ENCODE results near the gene PPP1CA. TPM values are rescaled to one million over a fixed set of nuclear protein-coding genes. Genes with fewer than 3 reads are reported as not detected.

The PPP1CA gene
- polyA plus RNA-seq, 1 donor, result 112 TPM

GRCh38 chr11:67417425-67417824 lies 15.8 kb upstream of the PPP1CA start:
- H3K27ac ChIP-seq (ENCODE audit: low read length), result no peak overlapping the region
- peaks cover 18% of the 10 kb centered on the region for H3K4me1 ChIP-seq (ENCODE audit: control insufficient read depth, insufficient read depth, low read length)

DNA sequence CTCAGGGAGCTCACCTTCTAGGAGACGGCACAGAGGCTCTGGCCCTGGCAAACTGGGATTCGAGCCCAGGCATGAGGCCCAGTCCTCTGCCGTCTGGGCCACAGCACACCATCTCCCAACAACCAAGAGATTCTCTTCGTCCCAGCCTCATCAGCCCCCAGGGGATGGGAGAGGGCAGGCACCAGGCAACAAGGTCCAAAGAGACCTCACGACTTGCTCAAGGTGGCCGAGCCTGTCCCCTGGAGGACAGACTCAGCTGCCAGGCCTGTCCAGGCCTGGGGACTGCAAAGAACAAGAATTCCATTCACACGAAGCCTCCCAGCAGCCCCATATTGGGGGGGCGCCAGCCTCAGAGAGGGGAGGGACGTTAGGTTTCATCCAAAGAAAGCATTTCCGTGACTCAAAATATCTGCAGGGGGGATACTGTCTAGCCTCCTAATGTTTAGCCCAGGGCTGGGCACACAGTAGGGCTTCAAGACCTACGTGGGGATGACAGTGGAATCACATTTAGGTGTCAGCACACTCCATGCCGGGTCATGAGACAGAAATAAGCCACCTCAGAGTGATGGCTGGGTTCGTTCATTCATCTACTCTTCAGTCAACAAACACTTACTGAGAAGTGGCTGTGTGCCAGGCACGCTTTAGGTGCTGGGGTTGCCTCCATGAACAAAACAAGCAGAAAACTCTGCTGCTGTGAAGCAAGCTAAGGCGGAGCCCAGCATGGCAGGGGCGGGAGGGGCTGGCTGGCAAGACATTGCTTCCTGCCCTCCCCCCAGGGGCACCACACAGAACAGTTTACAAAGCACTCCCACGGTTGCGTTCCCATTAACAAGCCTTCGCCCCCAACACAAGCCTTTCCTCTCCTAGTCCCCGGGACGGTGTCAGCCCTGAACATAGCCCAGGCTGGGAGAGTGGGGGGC lies 15.0 kb upstream of the PPP1CA start:
- Histone ChIP-seq H3K36me3 (ENCODE audit: control insufficient read depth, insufficient read depth, low read length) (no peaks in the 10 kb centered on the region), H3K4me1 (ENCODE audit: control insufficient read depth, insufficient read depth, low read length) (peaks cover 18% of the 10 kb centered on the region), H3K27me3 (ENCODE audit: control insufficient read depth, insufficient read depth, low read length) (peaks cover 19% of the 10 kb centered on the region), H3K27ac (ENCODE audit: low read length) (no peak overlapping the region), H3K9me3 (ENCODE audit: control insufficient read depth, low read depth, low read length) (peaks cover 4% of the 10 kb centered on the region), H3K4me3 (ENCODE audit: low read length) (no peak overlapping the region)
- WGBS (ENCODE audit: insufficient coverage, low lambda C conversion rate), result 60% methylated on average over 2 of the region's 21 CpGs
- no peak for DNase-seq

More at GRCh38 chr11:67417425-67417824, 15.8 kb upstream of the PPP1CA start:
- no peak for DNase-seq
- no peaks in the 10 kb centered on the region for H3K36me3 ChIP-seq (ENCODE audit: control insufficient read depth, insufficient read depth, low read length)
- peaks cover 16% of the 10 kb centered on the region for H3K27me3 ChIP-seq (ENCODE audit: control insufficient read depth, insufficient read depth, low read length)
- no CpG with 5 or more reads among the region's 12 CpGs for WGBS (ENCODE audit: insufficient coverage, low lambda C conversion rate)
- H3K9me3 ChIP-seq (ENCODE audit: control insufficient read depth, low read depth, low read length), result peaks cover 4% of the 10 kb centered on the region
- no peak overlapping the region for H3K4me3 ChIP-seq (ENCODE audit: low read length)

GRCh38 chr11:67415501-67416304 lies 14.0 kb upstream of the PPP1CA start, which contains the start of gene CARNS1:
Gene CARNS1, plus strand, starts transcription at chr11:67415678. Its CDS starts 522 bp downstream, at chr11:67416200.
- no peak for DNase-seq
- Histone ChIP-seq H3K4me3 (ENCODE audit: low read length) (no peak within 1 kb of the TSS), H3K36me3 (ENCODE audit: control insufficient read depth, insufficient read depth, low read length) (no peaks in the 10 kb centered on the region), H3K4me1 (ENCODE audit: control insufficient read depth, insufficient read depth, low read length) (peaks cover 18% of the 10 kb centered on the region), H3K27ac (ENCODE audit: low read length) (no peak within 1 kb of the TSS), H3K27me3 (ENCODE audit: control insufficient read depth, insufficient read depth, low read length) (peaks cover 25% of the 10 kb centered on the region), H3K9me3 (ENCODE audit: control insufficient read depth, low read depth, low read length) (peaks cover 4% of the 10 kb centered on the region)
- WGBS (ENCODE audit: insufficient coverage, low lambda C conversion rate), result no CpG with 5 or more reads among the region's 67 CpGs

DNA sequence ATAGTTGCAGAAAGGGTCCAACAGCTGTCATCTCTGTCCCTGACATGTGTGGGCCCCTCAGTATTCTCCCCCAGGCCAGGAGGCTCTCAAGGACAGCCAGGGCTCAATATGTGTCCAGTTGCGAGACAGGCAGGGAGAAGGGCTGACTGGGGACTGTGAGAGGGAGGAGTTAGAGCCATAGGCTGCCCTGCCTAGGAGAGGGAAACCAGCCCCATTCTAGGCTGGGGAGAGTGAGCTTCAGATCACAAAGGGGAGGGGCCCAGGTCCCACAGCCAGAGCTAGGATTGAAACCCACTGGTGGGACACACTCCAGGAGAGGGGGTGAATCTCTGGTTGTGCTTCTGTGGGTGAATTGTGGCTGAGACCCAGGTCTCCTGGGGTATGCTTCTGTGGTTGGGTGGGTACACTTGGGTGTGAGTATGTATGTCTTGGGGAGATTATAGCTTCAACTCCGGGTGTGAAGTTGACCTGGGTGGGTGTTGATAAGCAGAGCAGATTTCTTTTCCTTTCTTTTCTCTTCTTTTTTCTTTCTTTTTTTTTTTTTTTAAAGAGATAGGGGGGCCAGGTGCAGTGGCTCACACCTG lies 11.7 kb upstream of the PPP1CA start:
- Histone ChIP-seq H3K27me3 (ENCODE audit: control insufficient read depth, insufficient read depth, low read length) (peaks cover 38% of the 10 kb centered on the region), H3K4me1 (ENCODE audit: control insufficient read depth, insufficient read depth, low read length) (peaks cover 11% of the 10 kb centered on the region), H3K27ac (ENCODE audit: low read length) (no peak overlapping the region), H3K4me3 (ENCODE audit: low read length) (no peak overlapping the region), H3K9me3 (ENCODE audit: control insufficient read depth, low read depth, low read length) (peaks cover 4% of the 10 kb centered on the region), H3K36me3 (ENCODE audit: control insufficient read depth, insufficient read depth, low read length) (no peaks in the 10 kb centered on the region)
- no peak for DNase-seq
- 43% methylated on average over 1 of the region's 2 CpGs for WGBS (ENCODE audit: insufficient coverage, low lambda C conversion rate)

DNA sequence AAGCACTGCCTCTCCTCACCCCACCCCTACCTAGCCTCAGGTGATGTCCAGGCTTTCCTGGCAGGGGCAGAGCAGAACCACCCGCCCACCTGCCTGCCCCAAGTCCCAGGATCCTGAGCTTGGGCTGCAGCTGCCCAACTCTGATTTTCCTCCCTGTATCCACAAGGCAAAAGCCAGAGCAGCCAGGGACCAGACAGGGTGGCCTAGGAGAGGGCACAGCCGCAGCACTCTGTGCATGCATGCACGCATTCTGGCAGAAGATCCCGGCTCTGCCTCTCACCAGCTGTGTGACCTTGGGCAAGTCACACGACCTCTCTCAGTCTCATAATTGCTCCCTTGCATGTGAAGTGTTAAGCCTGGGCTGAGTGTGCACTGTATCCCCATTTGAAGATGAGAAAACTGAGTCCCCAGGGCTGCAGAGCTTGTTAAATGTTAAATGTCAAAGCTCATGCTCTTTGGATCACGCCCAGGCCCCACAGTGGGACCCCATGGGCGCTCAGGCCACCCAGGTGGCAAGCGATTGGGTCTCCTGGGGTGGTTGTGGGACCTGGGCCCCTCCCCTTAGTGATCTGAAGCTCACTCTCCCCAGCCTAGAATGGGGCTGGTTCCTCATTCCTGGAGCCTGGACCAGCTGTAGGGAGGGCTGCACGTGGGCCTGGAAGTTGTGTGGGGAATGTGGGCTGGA lies 11.0 kb upstream of the PPP1CA start:
- peaks cover 4% of the 10 kb centered on the region for H3K9me3 ChIP-seq (ENCODE audit: control insufficient read depth, low read depth, low read length)
- H3K4me1 ChIP-seq (ENCODE audit: control insufficient read depth, insufficient read depth, low read length), result peaks cover 11% of the 10 kb centered on the region
- peaks cover 41% of the 10 kb centered on the region for H3K27me3 ChIP-seq (ENCODE audit: control insufficient read depth, insufficient read depth, low read length)
- H3K4me3 ChIP-seq (ENCODE audit: low read length), result no peak overlapping the region
- H3K27ac ChIP-seq (ENCODE audit: low read length), result no peak overlapping the region
- DNase-seq, result no peak
- no CpG with 5 or more reads among the region's 9 CpGs for WGBS (ENCODE audit: insufficient coverage, low lambda C conversion rate)
- H3K36me3 ChIP-seq (ENCODE audit: control insufficient read depth, insufficient read depth, low read length), result no peaks in the 10 kb centered on the region

GRCh38 chr11:67411785-67412152 lies 10.1 kb upstream of the PPP1CA start:
- H3K36me3 ChIP-seq (ENCODE audit: control insufficient read depth, insufficient read depth, low read length), result no peaks in the 10 kb centered on the region
- peaks cover 41% of the 10 kb centered on the region for H3K27me3 ChIP-seq (ENCODE audit: control insufficient read depth, insufficient read depth, low read length)
- no peak overlapping the region for H3K27ac ChIP-seq (ENCODE audit: low read length)
- H3K4me3 ChIP-seq (ENCODE audit: low read length), result no peak overlapping the region
- peaks cover 11% of the 10 kb centered on the region for H3K4me1 ChIP-seq (ENCODE audit: control insufficient read depth, insufficient read depth, low read length)
- WGBS (ENCODE audit: insufficient coverage, low lambda C conversion rate), result no CpG with 5 or more reads among the region's 7 CpGs
- DNase-seq, result no peak
- H3K9me3 ChIP-seq (ENCODE audit: control insufficient read depth, low read depth, low read length), result no peaks in the 10 kb centered on the region

DNA sequence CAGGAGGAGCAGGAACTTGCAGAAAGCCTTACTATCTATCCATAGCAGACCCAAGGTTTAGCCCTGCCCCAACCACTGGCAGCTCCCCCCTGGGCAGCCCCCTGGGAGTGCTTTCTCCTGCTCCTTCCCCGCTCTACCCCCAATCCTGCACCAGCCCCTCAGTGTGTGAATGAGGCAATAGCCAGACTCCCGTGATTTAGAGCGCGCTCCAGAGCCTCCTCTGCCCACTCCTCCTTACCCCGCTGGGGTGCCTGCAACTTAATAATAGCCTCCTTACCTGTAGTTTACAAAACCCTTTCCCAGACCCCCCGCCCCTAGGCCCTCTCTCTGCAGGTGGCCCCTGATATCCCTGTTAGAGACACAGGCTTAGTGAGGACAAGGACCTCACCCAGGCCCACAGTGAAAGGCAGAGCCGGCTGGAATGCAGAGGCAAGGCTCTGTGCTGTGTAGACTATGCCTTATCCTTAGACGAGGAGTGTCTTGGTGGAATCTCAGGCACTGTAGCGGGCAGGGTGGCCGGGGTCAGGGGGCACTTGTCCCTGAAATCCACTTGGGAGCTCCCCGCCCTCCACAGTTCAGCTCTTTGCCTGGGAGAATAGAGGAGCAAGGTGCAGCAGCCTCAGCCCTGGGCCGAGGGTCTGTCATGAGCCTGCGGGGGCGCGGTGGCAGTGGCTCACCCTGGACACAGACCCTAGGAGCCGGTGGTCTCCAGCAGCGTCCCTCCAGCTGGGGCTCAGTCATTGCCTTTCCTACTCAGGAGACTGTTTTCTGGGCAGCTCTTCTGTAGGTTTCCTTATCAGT lies 9.5 kb upstream of the PPP1CA start:
- Histone ChIP-seq H3K27ac (ENCODE audit: low read length) (no peak overlapping the region), H3K4me1 (ENCODE audit: control insufficient read depth, insufficient read depth, low read length) (peaks cover 7% of the 10 kb centered on the region), H3K27me3 (ENCODE audit: control insufficient read depth, insufficient read depth, low read length) (peaks cover 38% of the 10 kb centered on the region)

DNA sequence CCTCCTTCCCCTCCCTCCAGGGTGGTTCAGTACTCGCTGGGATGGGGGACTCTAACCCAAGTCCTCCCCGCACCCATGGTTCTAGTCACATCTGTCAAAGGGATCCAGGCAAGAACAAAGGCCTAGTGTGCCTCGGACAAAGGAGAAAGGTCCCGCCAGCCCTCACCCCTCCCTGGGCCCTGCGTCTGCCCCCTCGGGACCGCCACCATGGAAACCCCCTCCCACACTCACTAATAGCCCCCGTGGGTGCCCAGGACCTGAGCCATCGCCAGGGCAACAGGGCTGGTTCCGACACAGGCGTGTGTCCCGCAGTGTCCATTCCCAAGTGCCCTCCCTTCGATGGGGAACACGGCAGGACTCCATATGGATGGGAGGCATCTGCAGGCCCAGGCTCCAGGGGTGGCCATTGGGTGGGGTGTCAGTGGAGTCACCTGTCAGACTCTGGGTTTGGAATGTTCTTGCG lies 8.7 kb upstream of the PPP1CA start:
- H3K27ac ChIP-seq (ENCODE audit: low read length), result no peak overlapping the region
- WGBS (ENCODE audit: insufficient coverage, low lambda C conversion rate), result no CpG with 5 or more reads among the region's 15 CpGs

More for the DNA sequence above, 9.5 kb upstream of the PPP1CA start:
- no CpG with 5 or more reads among the region's 17 CpGs for WGBS (ENCODE audit: insufficient coverage, low lambda C conversion rate)
- Histone ChIP-seq H3K9me3 (ENCODE audit: control insufficient read depth, low read depth, low read length) (no peaks in the 10 kb centered on the region), H3K4me3 (ENCODE audit: low read length) (no peak overlapping the region), H3K36me3 (ENCODE audit: control insufficient read depth, insufficient read depth, low read length) (no peaks in the 10 kb centered on the region)
- no peak for DNase-seq

DNA sequence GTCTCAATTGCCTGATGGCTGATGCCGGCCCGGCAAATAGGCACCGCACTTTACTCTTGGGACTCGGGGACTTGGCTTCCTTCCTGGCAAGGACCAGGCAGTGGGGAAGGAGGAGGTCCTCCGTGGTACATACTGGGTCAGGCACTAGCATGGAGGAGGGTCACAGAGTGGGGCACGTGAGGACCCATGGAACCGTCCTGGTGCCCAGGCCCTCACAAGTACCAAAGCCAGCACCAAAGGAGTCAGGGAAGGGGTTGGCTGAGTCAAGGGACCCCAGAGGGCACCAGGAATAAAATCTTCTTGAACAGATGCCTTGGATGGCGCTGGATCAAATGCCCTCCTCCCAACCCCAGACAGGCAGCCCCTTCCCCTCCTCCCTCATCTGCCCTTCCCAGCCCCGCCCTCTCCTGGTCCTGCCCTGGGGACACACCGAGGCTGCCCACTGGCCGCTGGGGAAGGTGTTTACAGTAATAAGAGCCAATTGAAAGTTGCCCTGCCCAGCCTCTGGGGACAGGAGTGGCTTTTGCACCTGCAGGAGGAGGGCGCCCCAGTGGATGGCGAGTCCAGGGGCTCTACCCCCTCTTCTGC lies 8.2 kb upstream of the PPP1CA start:
- no peak overlapping the region for H3K4me3 ChIP-seq (ENCODE audit: low read length)
- H3K9me3 ChIP-seq (ENCODE audit: control insufficient read depth, low read depth, low read length), result no peaks in the 10 kb centered on the region
- H3K27ac ChIP-seq (ENCODE audit: low read length), result no peak overlapping the region
- no peaks in the 10 kb centered on the region for H3K36me3 ChIP-seq (ENCODE audit: control insufficient read depth, insufficient read depth, low read length)
- peaks cover 29% of the 10 kb centered on the region for H3K27me3 ChIP-seq (ENCODE audit: control insufficient read depth, insufficient read depth, low read length)
- peaks cover 8% of the 10 kb centered on the region for H3K4me1 ChIP-seq (ENCODE audit: control insufficient read depth, insufficient read depth, low read length)
- DNase-seq, result peak in 1 of 2 donors; percentile 50
- WGBS (ENCODE audit: insufficient coverage, low lambda C conversion rate), result no CpG with 5 or more reads among the region's 13 CpGs

More for the DNA sequence above, 8.7 kb upstream of the PPP1CA start:
- no peak for DNase-seq
- no peaks in the 10 kb centered on the region for H3K9me3 ChIP-seq (ENCODE audit: control insufficient read depth, low read depth, low read length)
- H3K4me3 ChIP-seq (ENCODE audit: low read length), result no peak overlapping the region
- peaks cover 34% of the 10 kb centered on the region for H3K27me3 ChIP-seq (ENCODE audit: control insufficient read depth, insufficient read depth, low read length)
- no peaks in the 10 kb centered on the region for H3K36me3 ChIP-seq (ENCODE audit: control insufficient read depth, insufficient read depth, low read length)
- H3K4me1 ChIP-seq (ENCODE audit: control insufficient read depth, insufficient read depth, low read length), result peaks cover 8% of the 10 kb centered on the region
